MM.1S (cell line): Measurements from ENCODE around the gene CHN1.

Source experiments
- EZH2 ChIP-seq: fragments of 300-600 bp; sonication (generic); optimal IDR thresholded peaks from 2 replicates; pipeline ENCODE3; 2017; ENCODE audit warnings: low read depth, mild to moderate bottlenecking, antibody characterized with exemption, low read length, mixed read lengths
- EZH2phosphoT487 ChIP-seq: fragments of 300-600 bp; sonication (generic); IDR thresholded peaks from 2 replicates; pipeline ENCODE4 v1.6.1; 2018; ENCODE audit warnings: antibody characterized with exemption, low read length
- TF ChIP-seq, protein P1 (sequence below): fragments of 300-600 bp; sonication (generic); IDR thresholded peaks from 2 replicates; pipeline ENCODE4 v1.5.1; 2016; ENCODE audit warnings: antibody characterized with exemption, low read length, mixed read lengths

DNA sequence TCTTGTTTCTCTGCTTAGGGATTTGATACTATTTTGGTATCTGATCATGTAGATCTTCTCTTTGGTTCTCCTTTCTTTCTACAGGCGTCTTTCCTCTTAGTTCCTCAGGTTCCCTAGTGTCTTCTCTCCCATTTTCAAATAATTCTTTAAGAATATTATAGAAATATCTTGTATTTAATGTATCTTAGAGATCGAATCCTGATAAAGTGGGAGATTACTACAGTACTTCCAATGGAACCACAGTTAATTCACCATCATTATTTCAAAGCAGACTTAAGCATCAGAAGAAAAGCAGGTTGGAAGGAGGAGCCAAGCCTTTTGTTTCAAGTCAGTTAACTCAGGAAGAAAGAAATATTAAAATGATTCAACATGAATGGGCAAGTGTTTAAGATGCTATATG lies 1.1 kb upstream of the CHN1 start:
- TF ChIP-seq, protein P1, sequence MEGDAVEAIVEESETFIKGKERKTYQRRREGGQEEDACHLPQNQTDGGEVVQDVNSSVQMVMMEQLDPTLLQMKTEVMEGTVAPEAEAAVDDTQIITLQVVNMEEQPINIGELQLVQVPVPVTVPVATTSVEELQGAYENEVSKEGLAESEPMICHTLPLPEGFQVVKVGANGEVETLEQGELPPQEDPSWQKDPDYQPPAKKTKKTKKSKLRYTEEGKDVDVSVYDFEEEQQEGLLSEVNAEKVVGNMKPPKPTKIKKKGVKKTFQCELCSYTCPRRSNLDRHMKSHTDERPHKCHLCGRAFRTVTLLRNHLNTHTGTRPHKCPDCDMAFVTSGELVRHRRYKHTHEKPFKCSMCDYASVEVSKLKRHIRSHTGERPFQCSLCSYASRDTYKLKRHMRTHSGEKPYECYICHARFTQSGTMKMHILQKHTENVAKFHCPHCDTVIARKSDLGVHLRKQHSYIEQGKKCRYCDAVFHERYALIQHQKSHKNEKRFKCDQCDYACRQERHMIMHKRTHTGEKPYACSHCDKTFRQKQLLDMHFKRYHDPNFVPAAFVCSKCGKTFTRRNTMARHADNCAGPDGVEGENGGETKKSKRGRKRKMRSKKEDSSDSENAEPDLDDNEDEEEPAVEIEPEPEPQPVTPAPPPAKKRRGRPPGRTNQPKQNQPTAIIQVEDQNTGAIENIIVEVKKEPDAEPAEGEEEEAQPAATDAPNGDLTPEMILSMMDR: no peak
- no peak for TF ChIP-seq EZH2phosphoT487
- TF ChIP-seq EZH2: no peak
